Ovary (tissue), 3 donors: Measurements from ENCODE around the gene PPIH.

Experiments
- CTCF ChIP-seq, 3 donors: fragments of 450-650 bp in 2 of 3; fragments of 200-600 bp in 1 of 3; IDR thresholded peaks; one replicate each; pipeline versions ENCODE4 v1.5.1 to v1.8.0; 2016 to 2022; ENCODE audit warnings: antibody characterized with exemption in 3 of 3, mild to moderate bottlenecking in 1 of 3
- EP300 ChIP-seq: sonication (generic); formaldehyde crosslinking; IDR thresholded peaks from one replicate; pipeline ENCODE4 v1.6.1; 2017; ENCODE audit warnings: antibody characterized with exemption
- donor health status: DM: no; HTN: no; CAD: no.

- TF ChIP-seq CTCF (IDR thresholded peaks at IDR 0.05) (no peak), EP300 (no peak)
Observed at GRCh38 chr1:42689912-42690311, 31.7 kb downstream of the PPIH start.
